DND-41 (cell line): ENCODE data around the gene ZNF581.

Experiments
- ATAC-seq: fragments of 200-7000 bp; cut with Tn5 transposase; 3 replicates; pipeline ENCODE4 v1.9.1; 2021; ENCODE audit warnings: low read depth; ENCODE audit not compliant: insufficient read depth
- DNase-seq: peaks from one replicate; pipeline ENCODE4 v3.0.0-alpha.2; 2020
- H2AFZ ChIP-seq: 2 replicates; pipeline ENCODE4 v1.6.0; 2012; ENCODE audit warnings: low read depth, low read length
- H3K27ac ChIP-seq: 2 replicates; pipeline ENCODE4 v1.5.1; 2012; ENCODE audit warnings: low read length, inconsistent platforms
- H3K27me3 ChIP-seq: fragments of 200-600 bp; sonication (generic); 2 replicates; pipeline ENCODE4 v1.6.0; 2012; ENCODE audit warnings: low read length, mild to moderate bottlenecking, inconsistent platforms; ENCODE audit not compliant: insufficient read depth, poor library complexity
- H3K36me3 ChIP-seq: 2 replicates; pipeline ENCODE4 v1.5.1; 2012; ENCODE audit warnings: low read length, inconsistent platforms; ENCODE audit not compliant: insufficient read depth
- H3K4me1 ChIP-seq: 2 replicates; pipeline ENCODE4 v1.5.1; 2012; ENCODE audit warnings: mild to moderate bottlenecking, low read length; ENCODE audit not compliant: insufficient read depth
- H3K4me2 ChIP-seq: 2 replicates; pipeline ENCODE4 v1.6.0; 2012; ENCODE audit warnings: mild to moderate bottlenecking, moderate library complexity, low read length, inconsistent platforms; ENCODE audit not compliant: insufficient read depth
- H3K4me3 ChIP-seq, 2 experiments: fragments of 200-600 bp in 1 of 2; shearing (Covaris generic) in 1 of 2; 2 replicates each; pipeline ENCODE4 v1.5.1; 2012 to 2016; ENCODE audit warnings: inconsistent platforms in 2 of 2, low read length in 2 of 2, mild to moderate bottlenecking in 2 of 2, low read depth in 1 of 2, moderate library complexity in 1 of 2
- H3K79me2 ChIP-seq: 2 replicates; pipeline ENCODE4 v1.6.0; 2012; ENCODE audit warnings: low read length, inconsistent platforms; ENCODE audit not compliant: insufficient read depth
- H3K9ac ChIP-seq: 2 replicates; pipeline ENCODE4 v1.6.0; 2012; ENCODE audit warnings: low read depth, mild to moderate bottlenecking, inconsistent platforms, low read length, moderate library complexity
- H3K9me3 ChIP-seq: 2 replicates; pipeline ENCODE4 v1.5.1; 2012; ENCODE audit warnings: low read length, moderate library complexity, mild to moderate bottlenecking, inconsistent platforms; ENCODE audit not compliant: insufficient read depth, severe bottlenecking
- H4K20me1 ChIP-seq: 2 replicates; pipeline ENCODE4 v1.6.0; 2012; ENCODE audit warnings: low read length; ENCODE audit not compliant: insufficient read depth
- CTCF ChIP-seq: IDR thresholded peaks from 2 replicates; pipeline ENCODE4 v1.5.1; 2012; ENCODE audit warnings: borderline replicate concordance, low read length, moderate library complexity, mild to moderate bottlenecking; ENCODE audit not compliant: poor library complexity, severe bottlenecking; ENCODE audit errors: extremely low read depth
- EZH2 ChIP-seq: IDR thresholded peaks from 3 replicates; pipeline ENCODE4 v1.6.1; 2012; ENCODE audit warnings: borderline replicate concordance, low read depth, mild to moderate bottlenecking, moderate library complexity, low read length, inconsistent platforms; ENCODE audit not compliant: severe bottlenecking

Gene ZNF581

GRCh38 chr19:55601084-55601483 lies 42.4 kb upstream of the ZNF581 start:
- Histone ChIP-seq H3K4me3 (peak overlapping the region; percentile 66 to 76; a peak in 3 of 4 replicates), H3K9ac (peak overlapping the region; percentile 99), H3K27ac (peak overlapping the region; percentile 93), H2AFZ (peak overlapping the region; percentile 81), H3K4me2 (peak overlapping the region; percentile 93), H4K20me1 (no peaks in the 10 kb centered on the region), H3K36me3 (peaks cover 17% of the 10 kb centered on the region), H3K9me3 (no peaks in the 10 kb centered on the region), H3K79me2 (peaks cover 22% of the 10 kb centered on the region), H3K4me1 (peaks cover 46% of the 10 kb centered on the region), H3K27me3 (no peaks in the 10 kb centered on the region)
- ATAC-seq (no peak), DNase-seq (no peak)
- TF ChIP-seq EZH2 = no peak
- TF ChIP-seq CTCF = no peak

- Histone ChIP-seq H3K9ac (no peak overlapping the region), H2AFZ (no peak overlapping the region), H3K4me1 (peaks cover 58% of the 10 kb centered on the region), H3K79me2 (peaks cover 35% of the 10 kb centered on the region), H4K20me1 (no peaks in the 10 kb centered on the region), H3K9me3 (no peaks in the 10 kb centered on the region), H3K4me2 (no peak overlapping the region), H3K27me3 (no peaks in the 10 kb centered on the region), H3K4me3 (no peak overlapping the region), H3K27ac (no peak overlapping the region), H3K36me3 (peaks cover 15% of the 10 kb centered on the region)
- ATAC-seq = no peak
- TF ChIP-seq CTCF (no peak), EZH2 (no peak)
- no peak for DNase-seq
Observed at GRCh38 chr19:55602104-55603001, 41.1 kb upstream of the ZNF581 start.

GRCh38 chr19:55603115-55603514 lies 40.3 kb upstream of the ZNF581 start:
- TF ChIP-seq CTCF (no peak), EZH2 (no peak)
- peaks cover 36% of the 10 kb centered on the region for H3K79me2 ChIP-seq
- H3K9me3 ChIP-seq = no peaks in the 10 kb centered on the region
- no peak overlapping the region for H3K9ac ChIP-seq
- H3K4me1 ChIP-seq = peaks cover 62% of the 10 kb centered on the region
- no peak for ATAC-seq
- H3K27me3 ChIP-seq = no peaks in the 10 kb centered on the region
- no peak overlapping the region for H3K27ac ChIP-seq
- no peak overlapping the region for H2AFZ ChIP-seq
- no peak overlapping the region for H3K4me3 ChIP-seq
- H4K20me1 ChIP-seq = no peaks in the 10 kb centered on the region
- peaks cover 9% of the 10 kb centered on the region for H3K36me3 ChIP-seq
- no peak overlapping the region for H3K4me2 ChIP-seq
- DNase-seq = no peak
